ENCODE data around the gene CECR2.

CECR2 gene

DNA sequence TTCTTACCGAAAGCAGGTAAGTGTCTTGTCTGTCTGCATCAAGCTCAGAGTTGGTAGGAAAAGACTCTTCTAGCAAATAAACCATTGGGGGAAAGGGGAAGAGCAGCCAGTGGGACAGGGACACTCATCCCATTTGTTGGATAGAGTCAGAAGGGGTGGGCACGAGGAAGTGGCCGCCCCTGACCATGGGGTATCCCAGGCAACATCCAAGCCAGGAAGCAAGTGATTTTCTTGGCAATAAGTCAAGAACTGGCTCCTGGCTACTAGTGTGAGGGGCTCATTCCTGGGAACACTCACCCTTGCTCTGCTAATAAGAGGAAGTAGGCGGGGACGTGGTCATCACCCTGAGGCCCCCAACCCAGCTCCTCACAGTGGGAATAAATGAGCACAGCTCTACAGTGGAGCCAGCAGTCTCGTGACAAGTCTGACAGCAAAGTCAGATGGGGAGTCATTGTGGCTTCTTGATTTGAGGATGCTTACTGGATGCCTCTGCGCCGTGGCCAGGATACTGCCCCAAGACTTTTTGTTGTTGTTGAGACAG lies 200.8 kb downstream of the CECR2 start:
- DNase-seq (ENCODE audit: low read depth in 2 of 2) = no peak

GRCh38 chr22:17570851-17571631 lies 201.8 kb downstream of the CECR2 start:
- DNase-seq (ENCODE audit: low read depth in 2 of 2) = no peak

- no peak for DNase-seq (ENCODE audit: low read depth in 2 of 2)
Observed at GRCh38 chr22:17575151-17575550, 205.9 kb downstream of the CECR2 start.

GRCh38 chr22:17575681-17576080 lies 206.4 kb downstream of the CECR2 start:
- no peak for DNase-seq (ENCODE audit: low read depth in 2 of 2)

DNA sequence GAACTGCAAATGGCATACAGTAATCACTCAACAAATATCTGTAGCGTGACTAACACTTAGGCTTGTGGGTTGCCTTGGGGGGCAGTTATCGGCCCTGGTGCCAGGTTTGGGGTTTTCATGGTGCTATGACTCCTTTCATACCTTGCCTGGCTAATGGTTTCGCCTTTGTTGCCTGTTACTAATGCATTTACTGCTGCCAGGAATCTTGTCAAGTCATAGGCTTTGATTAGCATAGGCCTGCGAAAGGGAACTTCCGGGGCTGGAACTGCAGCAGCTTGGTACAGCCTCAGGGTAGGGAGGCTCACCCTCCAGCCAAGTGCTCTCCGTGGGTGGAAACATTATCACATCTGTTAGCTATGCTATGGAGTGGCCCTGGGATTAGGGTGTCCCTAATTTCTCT lies 207.2 kb downstream of the CECR2 start:
- no peak for DNase-seq (ENCODE audit: low read depth in 2 of 2)

DNA sequence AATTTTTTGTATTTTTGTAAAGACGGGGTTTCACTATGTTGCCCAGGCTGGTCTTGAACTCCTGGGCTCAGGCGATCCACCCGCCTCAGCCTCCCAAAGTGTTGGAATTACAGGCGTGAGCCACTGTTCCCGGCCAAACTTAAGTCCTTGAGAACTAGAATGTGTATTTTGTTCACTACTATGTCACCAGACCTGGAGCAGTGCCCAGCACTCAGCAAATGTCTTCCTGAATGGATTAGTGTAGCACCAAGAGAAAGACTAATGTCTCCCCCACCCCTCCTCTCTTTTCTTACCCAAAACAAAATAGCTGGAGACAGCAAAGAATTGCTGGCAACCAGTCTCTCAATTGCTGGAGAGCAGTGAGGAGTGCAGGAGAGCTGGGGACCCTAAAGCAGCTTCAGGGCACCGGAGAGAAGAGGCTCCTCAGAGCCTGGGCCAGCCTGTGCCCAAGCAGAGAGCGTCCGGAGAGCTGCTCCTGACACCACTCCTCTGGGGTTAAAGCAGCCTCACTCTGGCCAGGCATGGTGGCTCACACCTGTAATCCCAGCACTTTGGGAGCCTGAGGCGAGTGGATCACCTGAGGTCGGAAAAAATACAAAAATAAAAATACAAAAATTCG lies 209.0 kb downstream of the CECR2 start:
- DNase-seq (ENCODE audit: low read depth in 2 of 2) = no peak

- DNase-seq (ENCODE audit: low read depth in 2 of 2) = no peak
Observed at GRCh38 chr22:17579535-17579981, 210.3 kb downstream of the CECR2 start.

DNA sequence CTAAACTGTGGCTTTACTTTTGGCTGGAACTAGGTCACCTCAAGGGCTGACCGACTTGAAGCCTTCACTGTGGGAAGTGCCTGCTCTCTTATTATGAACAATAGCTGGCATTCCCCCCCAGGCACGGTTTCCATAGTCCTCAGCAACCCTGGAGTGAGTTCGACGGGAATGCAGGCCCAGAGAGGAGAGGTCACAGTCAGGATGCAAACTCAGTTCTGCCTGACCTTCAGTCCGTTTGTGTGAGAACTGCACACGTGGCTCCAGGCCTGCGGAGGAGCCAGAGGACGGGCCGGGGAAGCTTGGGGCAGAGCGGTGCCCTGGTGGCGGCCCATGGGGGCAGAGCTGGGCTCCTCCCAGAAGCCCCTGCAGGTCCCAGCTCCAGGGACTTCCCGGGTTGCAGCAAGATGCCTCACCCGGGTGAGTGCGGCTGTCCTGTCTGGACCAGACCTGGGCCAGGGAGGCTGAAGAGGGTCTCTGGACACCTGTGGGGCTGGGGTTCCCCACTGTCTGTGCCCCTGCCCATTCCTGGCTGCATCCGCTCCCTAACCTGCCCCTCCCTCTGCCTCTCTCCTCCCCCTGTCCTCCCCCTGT lies 211.3 kb downstream of the CECR2 start:
- no peak for DNase-seq (ENCODE audit: low read depth in 2 of 2)

- DNase-seq (ENCODE audit: low read depth in 2 of 2) = no peak
Observed at GRCh38 chr22:17581056-17581455, 211.8 kb downstream of the CECR2 start.

DNA sequence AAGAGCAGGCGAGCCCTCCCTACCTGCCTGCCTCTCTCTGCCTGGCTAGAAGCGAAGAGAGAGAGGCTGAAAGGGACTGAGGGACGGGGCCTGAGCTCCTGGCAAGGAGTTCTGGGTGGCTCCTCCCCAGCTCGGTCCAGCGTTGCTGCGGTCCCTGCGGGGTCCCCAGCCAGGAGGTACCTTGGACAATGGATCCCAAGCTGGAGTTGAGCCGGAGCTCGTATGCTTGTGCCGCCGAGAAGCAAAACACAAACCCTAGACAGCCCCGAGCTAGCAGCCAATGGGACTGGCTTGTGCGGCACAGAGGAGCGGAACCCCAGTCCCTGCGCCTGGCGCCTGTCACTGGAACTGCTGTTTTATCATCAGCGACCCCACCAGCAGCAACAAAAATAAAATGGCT lies 212.4 kb downstream of the CECR2 start:
- DNase-seq (ENCODE audit: low read depth in 2 of 2) = no peak

GRCh38 chr22:17583151-17583550 lies 213.9 kb downstream of the CECR2 start:
- no peak for DNase-seq (ENCODE audit: low read depth in 2 of 2)

GRCh38 chr22:17586831-17587440 lies 217.7 kb downstream of the CECR2 start:
- no peak for DNase-seq (ENCODE audit: low read depth in 2 of 2)

DNA sequence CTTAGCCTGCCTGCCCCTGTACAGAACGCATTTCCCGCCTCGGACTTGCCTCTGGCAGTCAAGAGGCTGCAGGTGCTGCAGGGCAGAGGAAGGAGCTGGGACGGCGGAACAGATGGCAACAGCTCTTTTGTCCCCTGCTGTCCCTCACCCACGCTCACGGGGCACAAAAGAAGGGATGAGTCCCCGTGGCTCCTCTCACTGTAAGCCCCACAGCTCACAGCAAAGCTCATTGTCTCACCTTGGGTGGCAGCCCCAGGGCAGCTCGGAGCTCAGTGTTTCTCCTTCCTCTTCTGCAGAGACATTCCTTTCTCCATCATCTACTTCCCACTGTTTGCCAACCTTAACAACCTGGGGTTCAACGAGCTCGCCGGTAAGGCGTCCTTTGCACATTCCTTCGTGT lies 218.4 kb downstream of the CECR2 start:
- DNase-seq (ENCODE audit: low read depth in 2 of 2) = no peak

DNA sequence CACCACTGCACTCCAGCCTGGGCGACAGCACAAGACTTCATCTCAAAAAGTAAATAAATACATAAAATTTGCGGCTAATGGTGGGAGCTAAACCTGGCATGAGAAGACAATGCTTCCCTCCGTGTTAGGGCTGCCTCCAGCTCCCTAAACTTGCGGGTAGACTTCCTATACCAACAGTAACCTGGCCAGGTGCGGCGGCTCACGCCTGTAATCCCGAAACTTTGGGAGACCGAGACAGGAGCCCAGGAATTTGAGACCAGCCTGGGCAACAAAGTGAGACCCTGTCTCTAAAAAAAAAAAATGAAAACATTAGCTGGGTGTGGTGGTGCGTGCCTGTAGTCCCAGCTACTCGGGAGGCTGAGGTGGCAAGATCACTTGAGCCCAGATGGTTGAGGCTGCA lies 219.3 kb downstream of the CECR2 start:
- DNase-seq (ENCODE audit: low read depth in 2 of 2) = no peak

- DNase-seq (ENCODE audit: low read depth in 2 of 2) = no peak
Observed at GRCh38 chr22:17589810-17590375, 220.6 kb downstream of the CECR2 start.

DNA sequence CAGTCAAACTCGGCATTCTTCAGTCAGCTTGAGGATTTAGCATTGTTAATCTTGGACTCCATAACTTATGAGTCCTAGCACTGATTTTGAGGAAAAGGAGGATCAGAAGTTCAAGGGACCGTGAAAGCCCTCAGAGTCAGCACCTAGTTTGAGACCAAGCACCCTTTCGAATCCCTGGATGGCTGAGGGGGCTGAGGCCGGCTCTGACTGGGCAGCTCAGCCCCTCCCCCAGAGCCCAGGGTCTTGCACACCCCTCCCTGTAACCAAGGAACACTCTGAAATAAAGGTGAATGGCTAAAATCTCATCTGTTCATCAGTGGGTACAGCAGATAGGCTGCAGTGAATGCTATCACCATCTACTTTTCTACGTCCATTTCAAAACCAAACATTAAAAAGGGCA lies 221.3 kb downstream of the CECR2 start:
- no peak for DNase-seq (ENCODE audit: low read depth in 2 of 2)

GRCh38 chr22:17592201-17592600 lies 222.9 kb downstream of the CECR2 start:
- no peak for DNase-seq (ENCODE audit: low read depth in 2 of 2)

DNA sequence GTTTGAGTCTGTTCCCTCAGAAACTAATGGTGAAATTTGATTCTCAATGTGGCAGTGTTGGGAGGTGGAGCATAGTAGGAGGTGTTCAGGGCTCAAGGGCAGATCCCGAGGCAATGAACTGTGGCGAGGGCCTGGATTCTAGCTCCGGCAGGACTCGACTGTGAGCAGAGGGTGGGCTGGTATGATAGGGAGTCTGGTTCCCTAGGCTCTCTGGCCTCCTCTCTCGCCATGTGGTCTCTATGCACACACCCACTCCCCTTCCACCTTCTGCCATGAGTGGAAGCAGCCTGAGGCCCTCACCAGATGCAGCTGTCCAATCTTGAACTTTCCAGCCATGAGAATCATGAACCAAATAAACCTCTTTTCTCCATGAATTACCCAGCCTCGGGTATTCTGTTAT lies 227.0 kb downstream of the CECR2 start:
- DNase-seq (ENCODE audit: low read depth in 2 of 2) = no peak

DNA sequence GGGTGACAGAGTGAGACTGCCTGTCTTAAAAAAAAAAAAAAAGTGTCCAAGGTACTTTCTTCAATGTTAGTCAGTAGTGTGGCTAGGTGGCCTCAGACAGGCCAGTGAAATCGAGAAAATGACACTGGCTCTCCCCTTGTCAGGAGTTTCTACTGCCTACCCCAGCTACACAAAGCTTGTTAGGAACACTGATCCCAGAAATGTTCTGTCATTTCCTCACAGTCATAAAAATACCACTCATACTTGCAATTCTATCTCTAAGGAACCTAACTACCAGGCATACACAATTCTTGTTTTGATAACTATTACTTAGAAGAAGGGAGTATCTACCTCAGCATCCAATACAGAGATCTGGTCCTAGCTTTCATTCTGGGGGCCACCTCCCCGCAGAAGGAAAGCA lies 228.0 kb downstream of the CECR2 start:
- no peak for DNase-seq (ENCODE audit: low read depth in 2 of 2)

DNA sequence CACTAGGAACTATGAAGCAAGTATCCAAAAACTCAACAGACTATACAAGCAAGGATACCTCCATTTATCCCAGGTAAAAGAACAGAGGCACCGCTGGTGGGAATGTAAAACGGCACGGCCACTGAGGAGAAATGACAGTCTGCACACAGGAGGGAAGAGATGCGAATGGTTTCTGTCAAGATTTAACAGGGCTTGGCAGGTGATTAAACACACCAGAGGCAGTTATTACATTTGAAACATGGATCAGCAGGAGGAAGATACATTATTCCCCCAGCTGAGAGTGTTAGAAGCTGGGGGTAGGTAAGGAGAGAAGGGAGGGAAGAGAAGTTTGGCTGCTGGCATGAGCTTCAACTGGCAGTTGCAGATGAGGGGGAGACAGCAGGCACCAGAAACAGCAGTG lies 229.1 kb downstream of the CECR2 start:
- DNase-seq (ENCODE audit: low read depth in 2 of 2) = no peak

- no peak for DNase-seq (ENCODE audit: low read depth in 2 of 2)
Observed at GRCh38 chr22:17601031-17601430, 231.8 kb downstream of the CECR2 start.

DNA sequence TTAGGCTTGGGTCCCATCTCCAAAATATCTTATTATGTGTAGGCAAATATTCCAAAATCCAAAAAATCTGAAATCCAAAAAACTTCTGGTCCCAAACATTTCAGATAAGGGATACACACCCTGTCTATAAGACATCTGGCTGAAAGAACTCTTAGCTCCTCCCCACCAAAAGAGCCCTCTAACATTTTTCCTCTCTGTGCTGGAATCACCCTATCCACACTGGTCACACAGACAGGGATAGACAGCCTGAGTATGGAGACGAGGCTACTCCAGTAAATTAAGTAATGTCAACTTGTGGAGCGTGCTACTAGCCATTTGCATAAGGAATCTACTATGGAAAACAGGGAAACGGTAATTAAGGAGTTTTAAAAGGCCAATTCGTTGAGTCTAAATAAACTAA lies 234.4 kb downstream of the CECR2 start:
- no peak for DNase-seq (ENCODE audit: low read depth in 2 of 2)
